Measurements from ENCODE around the gene GNG7. TPM values are rescaled to one million over a fixed set of nuclear protein-coding genes. Genes with fewer than 3 reads are reported as not detected.
"Not testable (repeated sequence)": the region's sequence is repeated elsewhere in the genome, so short reads cannot be mapped to it uniquely, and the experiment has no call there.

The GNG7 gene
- total RNA-seq, 2 experiments from 2014 or later = 0.25 to 0.40 TPM

DNA sequence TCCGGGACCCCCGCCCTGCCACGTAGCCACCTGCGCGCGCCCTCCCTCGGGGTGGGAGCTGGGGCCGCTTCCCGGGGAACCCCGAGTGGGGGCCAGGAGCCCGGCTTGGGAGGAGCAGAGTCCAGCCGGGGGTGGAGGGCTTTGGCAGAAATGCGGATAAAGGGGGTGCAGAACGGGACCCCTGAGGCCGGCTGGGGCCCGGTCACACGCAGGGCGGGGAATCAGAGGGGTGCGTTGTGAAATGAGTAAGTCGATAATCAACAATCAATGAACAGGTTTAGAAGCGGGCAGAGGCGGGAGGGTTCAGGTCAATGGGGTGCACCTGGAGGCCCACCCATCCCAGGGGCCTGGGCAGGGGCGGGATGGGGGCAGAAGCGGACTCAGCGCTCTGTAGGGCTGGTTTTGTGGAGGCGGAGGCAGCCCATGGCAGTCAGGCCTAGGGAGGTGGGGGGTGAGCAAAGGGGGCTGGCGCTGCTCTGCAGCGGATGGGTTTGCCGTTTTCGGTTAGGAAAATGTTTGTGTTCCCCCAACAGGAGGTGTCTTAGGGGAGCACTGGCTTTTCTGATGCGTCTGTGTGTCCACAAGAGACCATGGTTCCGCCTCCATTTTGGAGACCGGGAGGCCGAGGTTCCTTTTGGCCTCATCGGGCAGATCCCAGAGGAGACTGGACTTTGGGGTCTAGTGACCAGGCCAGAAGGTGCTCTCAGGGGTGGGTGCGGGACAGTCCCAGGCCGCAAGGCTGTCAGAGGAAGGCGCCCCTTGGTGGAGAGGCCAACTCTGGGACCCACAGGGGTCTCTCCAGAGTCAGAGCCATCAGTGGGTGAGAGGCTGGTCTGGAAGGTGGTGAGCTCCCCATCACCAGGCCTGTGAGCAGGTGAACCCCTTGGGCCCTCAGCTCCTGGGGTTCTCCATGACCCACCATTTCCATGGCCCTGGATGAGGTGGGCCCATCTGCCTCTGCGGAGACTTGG, 19.4 kb upstream of the GNG7 start:
- Mint-ChIP-seq H3K9me3 (no peaks in the 10 kb centered on the region), H3K27me3 (peaks cover 25% of the 10 kb centered on the region), H3K4me3 (no peak overlapping the region), H3K27ac (no peak overlapping the region), H3K4me1 (peaks cover 3% of the 10 kb centered on the region), H3K36me3 (ENCODE audit: low read depth) (no peaks in the 10 kb centered on the region)
- CTCF ChIA-PET = no interaction called here
- POLR2A ChIA-PET = no interaction called here
- DNase-seq = no peak

DNA sequence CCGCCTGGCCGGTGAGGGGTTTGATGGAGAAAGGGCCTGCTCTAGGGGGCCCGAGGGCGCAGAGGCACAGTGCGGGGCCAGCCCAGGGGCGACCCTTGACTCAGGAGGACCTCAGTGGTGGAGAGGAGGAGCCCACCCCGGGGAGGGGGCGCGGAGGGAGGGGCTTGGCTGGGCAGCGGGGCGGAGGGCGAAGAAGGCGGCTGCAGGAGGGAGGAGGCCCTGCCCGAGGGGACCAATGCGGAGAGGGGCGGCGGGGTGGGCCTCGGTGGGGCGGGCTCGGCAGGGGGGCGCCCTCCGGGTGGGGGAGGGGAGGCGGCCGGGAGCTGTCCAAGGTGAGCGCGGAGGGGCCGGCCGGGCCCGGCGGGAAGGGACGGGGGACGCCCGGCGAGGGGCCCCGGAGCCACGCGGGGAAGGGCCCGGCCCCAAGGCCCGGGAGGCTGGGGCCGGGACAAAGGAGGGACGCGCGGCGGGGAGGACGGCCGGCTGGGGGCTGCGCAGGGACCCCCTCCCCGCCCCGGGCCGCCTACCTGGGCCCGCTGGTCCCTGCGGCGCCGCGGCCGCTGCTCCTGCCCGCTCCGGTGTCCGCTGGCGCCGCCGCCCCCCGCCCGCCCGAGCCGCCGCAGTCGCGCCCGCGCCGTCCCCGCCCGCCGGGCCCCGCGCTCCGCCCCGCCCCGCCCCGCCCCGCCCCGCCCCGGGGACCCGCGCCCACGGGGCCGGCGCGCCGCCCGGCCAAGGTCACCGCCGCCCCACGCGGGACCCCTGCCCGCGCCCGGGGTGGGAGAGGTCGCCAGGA, 18.5 kb upstream of the GNG7 start, which contains the start of gene DIRAS1:
DIRAS1 (minus strand) TSS at position 596 of the 793 bp plus-strand sequence. CDS start 3,566 bp downstream, outside the sequence.
- Mint-ChIP-seq H3K27me3 (peaks cover 23% of the 10 kb centered on the region), H3K4me1 (peaks cover 3% of the 10 kb centered on the region), H3K27ac (no peak within 1 kb of the TSS), H3K36me3 (ENCODE audit: low read depth) (no peaks in the 10 kb centered on the region), H3K9me3 (no peaks in the 10 kb centered on the region), H3K4me3 (no peak within 1 kb of the TSS)
- ChIA-PET POLR2A (interaction anchor here (0.6 kb wide), 1 partner anchor 260 kb away, joined by 3 read pairs; no protein-coding TSS in a partner anchor), CTCF (no interaction called here)
- no peak for DNase-seq

DNA sequence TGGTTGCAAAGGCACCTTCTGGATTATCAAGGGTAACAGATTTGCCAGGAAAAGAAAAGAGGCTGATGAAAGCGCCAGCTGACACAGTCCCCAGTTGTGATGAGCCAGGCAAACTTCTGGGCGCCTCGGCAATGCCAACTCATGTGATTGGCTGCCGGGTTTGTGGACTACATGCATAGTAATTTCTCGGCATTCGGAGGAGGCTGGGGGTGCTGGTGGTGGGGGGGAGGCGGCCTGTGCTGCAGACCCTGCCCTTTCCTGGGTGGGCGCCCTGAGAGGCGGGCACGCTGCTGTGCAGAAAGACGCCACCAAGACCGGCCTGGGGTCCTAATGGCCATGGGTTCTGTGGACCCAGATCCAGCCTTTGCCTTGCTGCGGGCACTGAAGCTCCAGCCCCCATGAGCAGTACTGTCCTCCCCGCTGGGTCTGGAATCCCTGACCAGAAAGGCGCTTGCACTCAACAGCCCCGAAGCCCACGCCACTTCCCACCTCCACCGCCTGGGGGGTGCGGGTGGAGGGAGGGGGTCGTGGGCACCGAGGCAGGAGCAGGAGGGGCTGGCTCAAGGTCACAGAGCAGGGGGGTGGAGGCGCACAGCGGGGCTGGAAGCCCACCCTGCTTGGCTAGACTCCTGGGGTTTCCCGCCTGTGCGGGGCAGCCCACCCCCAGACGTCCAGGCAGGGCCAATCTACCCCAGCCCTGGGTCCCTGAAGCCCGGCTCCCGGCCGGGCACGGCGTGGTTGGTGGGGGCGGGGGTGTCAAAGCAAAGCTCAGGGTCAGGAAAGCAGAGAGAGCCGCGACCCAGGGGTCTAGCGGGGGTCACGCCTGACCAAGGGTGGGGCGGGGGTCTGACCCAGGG, 17.7 kb upstream of the GNG7 start:
- POLR2A ChIA-PET = interaction anchor here (0.6 kb wide), 1 partner anchor 261 kb away, joined by 3 read pairs; no protein-coding TSS in a partner anchor
- Mint-ChIP-seq H3K4me3 (no peak overlapping the region), H3K4me1 (peaks cover 3% of the 10 kb centered on the region), H3K27ac (no peak overlapping the region), H3K9me3 (peaks cover 8% of the 10 kb centered on the region), H3K36me3 (ENCODE audit: low read depth) (peaks cover 3% of the 10 kb centered on the region), H3K27me3 (peaks cover 23% of the 10 kb centered on the region)
- no peak for DNase-seq
- CTCF ChIA-PET = no interaction called here

DNA sequence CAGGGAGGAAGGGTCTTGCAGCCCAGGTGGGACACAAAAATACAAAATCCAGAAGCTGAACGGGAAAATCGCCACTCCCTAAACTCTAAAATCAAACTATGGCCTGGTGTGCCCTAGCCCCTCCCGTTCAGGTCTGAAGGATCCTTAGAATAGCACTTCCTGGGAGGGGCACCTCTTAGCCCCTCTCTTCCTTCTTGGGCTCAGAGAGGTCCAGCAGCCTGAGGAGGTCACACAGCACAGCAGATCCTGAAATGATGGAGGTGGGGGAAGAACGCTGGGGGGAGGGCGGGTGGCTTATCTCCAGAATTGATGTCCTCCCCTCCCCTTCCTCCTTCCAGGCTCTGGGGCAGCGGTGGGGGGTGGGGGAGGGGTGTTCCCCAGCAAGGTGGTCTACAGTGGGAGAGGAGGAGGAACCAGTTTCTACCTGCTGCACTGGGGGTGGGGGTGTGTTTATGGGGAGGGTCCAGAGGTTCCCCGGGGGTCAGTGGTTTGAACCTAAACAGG, 16.8 kb upstream of the GNG7 start:
- Mint-ChIP-seq H3K27ac (no peak overlapping the region), H3K9me3 (peaks cover 11% of the 10 kb centered on the region), H3K4me3 (no peak overlapping the region), H3K4me1 (peaks cover 3% of the 10 kb centered on the region), H3K36me3 (ENCODE audit: low read depth) (peaks cover 3% of the 10 kb centered on the region), H3K27me3 (peaks cover 21% of the 10 kb centered on the region)
- DNase-seq = no peak
- POLR2A ChIA-PET = no interaction called here
- CTCF ChIA-PET = no interaction called here

DNA sequence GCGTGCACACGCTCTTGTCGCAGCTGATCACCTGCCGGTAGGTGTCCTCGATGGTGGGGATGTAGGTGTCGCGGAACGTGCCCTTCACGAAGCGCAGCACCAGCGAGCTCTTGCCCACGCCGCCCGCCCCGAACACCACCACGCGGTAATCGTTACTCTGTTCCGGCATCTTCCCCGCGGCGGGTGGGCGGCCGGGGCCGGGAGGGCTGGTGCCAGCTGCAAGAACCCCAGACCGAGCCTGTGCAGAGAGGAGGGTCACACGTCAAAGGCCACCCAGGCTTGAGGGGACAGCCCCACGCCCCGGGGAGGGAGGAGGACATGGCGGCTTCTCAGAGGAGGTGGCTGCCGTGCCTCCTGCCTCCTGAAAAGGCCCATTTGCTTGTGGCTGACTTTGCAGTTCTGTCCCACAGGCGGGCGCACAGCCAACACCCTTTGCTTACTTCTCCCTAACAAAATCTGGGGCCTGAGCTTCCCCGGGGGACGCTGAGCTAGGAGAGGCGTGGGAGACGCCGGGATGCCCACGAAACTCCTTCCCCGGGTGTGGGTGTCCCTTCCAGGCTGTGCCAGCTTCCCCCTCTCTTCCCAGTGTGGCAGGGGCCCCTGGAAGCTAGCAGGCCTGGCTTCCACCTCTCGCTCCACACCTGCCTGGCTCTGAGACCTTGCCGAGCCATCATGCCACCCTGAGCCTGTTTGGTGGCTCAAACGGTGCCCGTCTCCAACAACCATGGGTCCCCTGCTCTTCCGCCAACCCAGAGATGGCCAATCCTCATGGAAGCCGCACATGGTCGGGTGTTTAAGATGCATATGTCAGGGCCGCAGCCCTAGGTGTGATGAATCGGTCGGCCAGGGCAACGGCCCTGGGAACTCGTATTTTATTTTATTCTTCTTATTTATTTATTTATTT, 15.4 kb upstream of the GNG7 start:
- Mint-ChIP-seq H3K9me3 (peaks cover 11% of the 10 kb centered on the region), H3K4me3 (no peak overlapping the region), H3K36me3 (ENCODE audit: low read depth) (peaks cover 3% of the 10 kb centered on the region), H3K27ac (no peak overlapping the region), H3K4me1 (peaks cover 3% of the 10 kb centered on the region), H3K27me3 (peaks cover 19% of the 10 kb centered on the region)
- no peak for DNase-seq
- CTCF ChIA-PET = no interaction called here
- POLR2A ChIA-PET = no interaction called here

DNA sequence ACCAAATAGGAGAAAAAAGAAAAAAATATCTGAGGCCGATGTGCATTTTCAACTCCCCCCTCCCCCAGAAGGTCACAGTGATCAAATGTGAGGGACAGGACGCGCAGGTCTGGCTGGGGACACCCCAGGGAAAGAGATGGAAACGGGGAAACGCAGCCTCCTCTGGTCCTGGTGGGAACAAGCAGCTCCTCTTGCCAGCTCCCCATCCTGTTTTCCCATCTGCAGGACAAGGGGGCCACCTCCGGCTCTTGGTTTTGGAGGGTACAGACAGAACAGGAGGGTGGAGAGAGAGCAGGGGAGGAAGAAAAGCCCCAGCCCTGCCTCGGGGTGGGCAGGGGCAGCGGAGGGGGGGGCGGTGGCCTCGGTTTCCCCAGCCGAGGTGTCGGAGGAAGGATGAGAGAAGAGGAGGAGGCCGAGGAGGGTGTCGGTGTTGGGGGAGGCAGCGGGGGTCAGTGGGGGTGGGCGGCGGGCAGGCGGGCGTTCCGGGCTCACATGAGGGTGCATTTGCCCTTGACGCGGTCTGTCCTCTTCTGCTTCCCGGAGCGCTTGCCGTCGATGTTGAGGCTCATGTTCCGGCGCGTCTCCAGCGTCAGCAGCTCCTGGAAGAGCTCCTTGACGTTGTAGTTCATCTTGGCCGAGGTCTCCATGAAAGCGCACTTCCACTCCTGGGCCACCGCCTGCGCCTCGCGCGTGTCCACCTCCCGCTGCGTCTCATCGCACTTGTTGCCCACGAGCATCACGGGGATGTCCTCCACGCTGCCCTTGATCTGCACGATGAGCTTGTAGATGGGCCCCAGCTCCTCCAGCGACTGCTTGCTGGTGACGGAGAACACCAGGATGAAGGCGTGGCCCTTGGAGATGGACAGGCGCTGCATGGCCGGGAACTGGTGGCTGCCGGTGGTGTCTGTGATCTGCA, 14.5 kb upstream of the GNG7 start:
- no peak overlapping the region for H3K4me3 Mint-ChIP-seq
- peaks cover 3% of the 10 kb centered on the region for H3K4me1 Mint-ChIP-seq
- POLR2A ChIA-PET = no interaction called here
- H3K9me3 Mint-ChIP-seq = peaks cover 11% of the 10 kb centered on the region
- CTCF ChIA-PET = no interaction called here
- H3K36me3 Mint-ChIP-seq (ENCODE audit: low read depth) = peaks cover 3% of the 10 kb centered on the region
- DNase-seq = no peak
- H3K27me3 Mint-ChIP-seq = peaks cover 15% of the 10 kb centered on the region
- no peak overlapping the region for H3K27ac Mint-ChIP-seq

DNA sequence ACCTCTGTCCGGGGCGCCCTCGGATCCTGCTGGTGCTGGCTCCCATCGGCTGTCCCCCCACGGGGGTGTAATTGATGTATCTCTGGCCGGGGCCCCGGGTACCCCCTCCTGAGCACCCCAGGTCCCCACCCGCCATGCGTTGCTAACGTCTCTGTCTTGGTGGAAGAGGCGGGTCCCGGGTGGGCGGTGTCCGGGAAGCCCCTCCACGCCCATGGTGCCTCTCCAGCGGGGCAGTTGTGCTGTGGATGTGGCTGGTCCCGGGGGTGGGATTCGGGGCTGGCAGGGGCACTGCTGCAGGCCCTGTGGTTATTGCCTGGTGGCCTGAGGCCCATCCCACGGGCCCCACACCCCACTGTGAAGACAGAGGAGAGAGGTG, 13.8 kb upstream of the GNG7 start:
- Mint-ChIP-seq H3K4me1 (peaks cover 3% of the 10 kb centered on the region), H3K27me3 (peaks cover 10% of the 10 kb centered on the region), H3K27ac (no peak overlapping the region), H3K9me3 (peaks cover 11% of the 10 kb centered on the region), H3K4me3 (no peak overlapping the region), H3K36me3 (ENCODE audit: low read depth) (peaks cover 3% of the 10 kb centered on the region)
- no peak for DNase-seq
- CTCF ChIA-PET = no interaction called here
- POLR2A ChIA-PET = no interaction called here

DNA sequence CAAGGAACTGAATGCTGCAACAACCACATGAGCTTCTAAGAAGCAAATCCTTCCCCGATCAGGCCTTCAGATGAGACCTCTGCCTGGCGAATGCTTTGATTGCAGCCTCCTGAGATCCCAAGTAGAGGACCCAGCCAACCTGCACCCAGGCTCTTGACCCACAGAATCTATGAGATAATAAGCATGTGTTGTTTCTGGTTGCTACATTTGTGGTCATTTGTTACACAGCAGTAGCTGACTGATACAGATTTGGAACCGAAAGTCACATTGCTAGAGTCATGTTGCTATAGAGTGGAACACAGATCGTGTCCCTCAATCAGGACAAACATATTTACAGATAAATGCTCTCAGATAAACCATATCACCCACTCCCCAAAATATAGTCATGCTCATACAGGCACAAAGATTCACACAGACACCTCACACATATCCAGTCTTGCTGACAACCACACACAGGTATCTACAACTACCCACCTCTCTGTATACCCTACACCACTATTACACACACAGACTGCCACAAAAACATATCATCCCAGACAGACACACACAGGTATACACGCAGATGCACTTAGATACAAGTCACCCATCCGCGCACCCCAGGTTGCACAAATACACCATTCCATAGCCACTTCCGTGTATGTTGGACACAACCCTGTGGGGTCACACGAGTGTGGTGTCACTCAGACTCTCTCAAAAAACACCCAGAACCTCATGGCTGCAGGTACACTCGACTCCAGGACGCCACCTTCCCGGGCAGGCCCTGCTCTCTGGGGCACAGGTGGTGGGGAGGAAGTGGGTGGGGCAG, 13.2 kb upstream of the GNG7 start:
- Mint-ChIP-seq H3K4me3 (no peak overlapping the region), H3K36me3 (ENCODE audit: low read depth) (peaks cover 3% of the 10 kb centered on the region), H3K27me3 (peaks cover 10% of the 10 kb centered on the region), H3K27ac (no peak overlapping the region), H3K9me3 (peaks cover 11% of the 10 kb centered on the region), H3K4me1 (peaks cover 3% of the 10 kb centered on the region)
- POLR2A ChIA-PET = no interaction called here
- CTCF ChIA-PET = no interaction called here
- DNase-seq = no peak

DNA sequence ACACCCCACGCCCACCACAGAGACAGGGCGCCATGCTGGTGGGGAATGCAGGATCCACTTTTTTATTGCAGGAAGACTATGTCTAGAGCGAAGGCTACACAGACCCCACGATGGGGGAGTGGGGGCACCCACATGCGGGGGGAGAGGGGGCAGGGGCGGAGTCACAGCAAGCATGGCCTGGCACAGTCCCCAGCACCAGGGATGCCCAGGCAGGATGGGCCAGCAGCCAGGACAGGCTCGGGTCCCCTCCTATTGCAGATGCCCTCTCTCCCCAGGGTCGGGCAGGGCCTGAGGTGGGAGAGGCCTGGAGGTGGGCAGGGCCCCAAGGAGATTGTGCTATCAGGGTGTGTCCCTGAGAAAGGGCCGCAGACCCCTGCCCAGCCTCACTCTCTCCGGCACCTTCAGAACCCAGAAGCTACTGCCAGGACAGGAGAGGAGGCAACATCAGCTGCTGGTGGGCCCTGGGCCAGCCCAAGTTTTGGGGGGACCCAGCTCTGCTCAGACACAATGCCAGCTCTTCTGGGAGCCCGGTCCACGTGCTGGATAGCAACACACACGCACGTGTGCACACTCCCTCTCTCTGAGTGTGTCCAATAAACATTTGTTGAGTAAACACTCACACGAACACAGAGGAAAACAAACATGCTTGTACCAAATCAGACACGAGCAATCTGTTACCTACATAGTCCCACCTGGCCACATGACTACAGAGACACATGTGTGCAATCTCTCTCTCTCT, 12.2 kb upstream of the GNG7 start:
- H3K27ac Mint-ChIP-seq = no peak overlapping the region
- ChIA-PET POLR2A (no interaction called here), CTCF (no interaction called here)
- H3K27me3 Mint-ChIP-seq = peaks cover 6% of the 10 kb centered on the region
- DNase-seq = no peak
- H3K4me3 Mint-ChIP-seq = no peak overlapping the region
- peaks cover 1% of the 10 kb centered on the region for H3K4me1 Mint-ChIP-seq
- H3K36me3 Mint-ChIP-seq (ENCODE audit: low read depth) = peaks cover 3% of the 10 kb centered on the region
- H3K9me3 Mint-ChIP-seq = peaks cover 11% of the 10 kb centered on the region

DNA sequence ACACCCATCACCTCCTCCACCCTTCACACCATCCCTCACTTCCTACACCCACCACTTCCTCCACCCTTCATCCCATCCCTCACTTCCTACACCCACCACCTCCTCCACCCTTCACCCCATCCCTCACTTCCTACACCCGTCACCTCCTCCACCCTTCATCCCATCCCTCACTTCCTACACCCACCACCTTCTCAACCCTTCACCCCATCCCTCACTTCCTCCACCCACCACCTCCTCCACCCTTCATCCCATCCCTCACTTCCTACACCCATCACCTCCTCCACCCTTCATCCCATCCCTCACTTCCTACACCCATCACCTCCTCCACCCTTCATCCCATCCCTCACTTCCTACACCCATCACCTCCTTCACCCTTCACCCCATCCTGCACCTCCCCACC, 11.6 kb upstream of the GNG7 start:
- H3K27me3 Mint-ChIP-seq; H3K36me3 Mint-ChIP-seq (ENCODE audit: low read depth); CTCF ChIA-PET; DNase-seq; H3K27ac Mint-ChIP-seq; H3K4me1 Mint-ChIP-seq; H3K4me3 Mint-ChIP-seq; POLR2A ChIA-PET: not testable (repeated sequence)
- H3K9me3 Mint-ChIP-seq = peaks cover 11% of the 10 kb centered on the region
